Activated CD8-positive, alpha-beta memory T cell treated with anti-CD3 and anti-CD28 coated beads, Interleukin-2, amount 50 U/mL, for 1 hour (primary cell): ENCODE data around the gene TOR4A.

Experiments
- DNase-seq: peaks from one replicate; pipeline ENCODE4 v3.0.0-alpha.2; 2020; ENCODE audit errors: extremely low read depth

The TOR4A gene

DNA sequence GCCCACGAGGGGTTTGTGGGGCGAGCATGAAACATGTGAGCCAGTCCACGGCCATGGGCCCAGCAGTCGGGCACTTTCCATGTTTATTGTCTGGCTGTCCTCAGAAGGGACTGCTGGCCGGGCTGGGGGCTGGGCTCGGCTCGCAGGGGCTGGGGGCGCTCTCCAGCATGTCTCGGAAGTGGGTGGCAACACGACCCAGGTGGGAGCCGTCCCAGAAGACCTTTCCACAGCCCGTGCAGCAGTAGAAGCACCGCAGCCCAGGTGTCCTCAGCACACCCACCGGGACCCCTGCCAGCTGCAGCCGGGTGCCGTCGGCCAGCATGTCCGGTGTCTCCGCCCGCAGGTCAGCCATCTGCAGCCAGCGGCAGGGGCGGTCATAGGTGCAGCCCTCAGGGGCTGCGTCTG is 29.3 kb downstream of the TOR4A start:
- no peak for DNase-seq

DNA sequence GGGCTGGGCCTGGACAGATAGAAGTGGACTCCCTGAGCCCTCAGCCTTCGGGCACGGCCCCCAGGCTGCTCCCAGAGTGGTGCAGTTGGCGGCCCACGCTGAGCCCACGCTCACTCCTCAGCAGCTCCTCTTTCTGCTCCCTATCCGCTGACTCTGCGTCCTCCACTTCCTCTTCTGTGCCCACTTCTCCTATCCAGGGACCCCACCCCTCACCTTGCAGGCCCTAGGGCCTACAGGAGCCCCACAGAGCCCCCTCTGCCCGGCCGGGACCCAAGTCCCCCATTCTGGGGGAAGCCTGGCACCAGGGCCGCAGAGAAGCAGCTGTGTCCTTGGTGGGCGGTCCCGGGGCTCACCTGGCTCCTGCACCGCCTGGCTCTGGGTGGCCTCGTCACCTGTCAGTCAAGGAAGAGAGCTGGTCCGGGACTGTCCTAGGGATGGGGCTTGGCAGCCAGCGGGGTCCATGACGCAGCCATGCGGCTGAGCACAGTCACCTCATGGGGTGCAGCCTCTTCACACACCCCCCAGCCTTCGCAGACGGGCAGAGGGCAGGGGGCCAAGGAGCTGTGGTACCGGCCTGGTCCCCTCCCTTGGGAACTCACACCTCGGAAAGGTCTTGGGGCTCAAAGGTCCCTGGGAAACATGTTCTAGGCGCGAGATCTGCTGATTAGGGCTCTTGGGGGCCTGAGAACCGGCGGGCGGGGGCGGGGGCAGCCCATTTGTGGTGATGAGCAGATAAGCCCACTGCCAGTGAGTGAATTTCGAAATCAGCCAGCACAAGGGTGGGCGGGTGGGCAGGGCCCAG is 29.9 kb downstream of the TOR4A start:
- DNase-seq: no peak

DNA sequence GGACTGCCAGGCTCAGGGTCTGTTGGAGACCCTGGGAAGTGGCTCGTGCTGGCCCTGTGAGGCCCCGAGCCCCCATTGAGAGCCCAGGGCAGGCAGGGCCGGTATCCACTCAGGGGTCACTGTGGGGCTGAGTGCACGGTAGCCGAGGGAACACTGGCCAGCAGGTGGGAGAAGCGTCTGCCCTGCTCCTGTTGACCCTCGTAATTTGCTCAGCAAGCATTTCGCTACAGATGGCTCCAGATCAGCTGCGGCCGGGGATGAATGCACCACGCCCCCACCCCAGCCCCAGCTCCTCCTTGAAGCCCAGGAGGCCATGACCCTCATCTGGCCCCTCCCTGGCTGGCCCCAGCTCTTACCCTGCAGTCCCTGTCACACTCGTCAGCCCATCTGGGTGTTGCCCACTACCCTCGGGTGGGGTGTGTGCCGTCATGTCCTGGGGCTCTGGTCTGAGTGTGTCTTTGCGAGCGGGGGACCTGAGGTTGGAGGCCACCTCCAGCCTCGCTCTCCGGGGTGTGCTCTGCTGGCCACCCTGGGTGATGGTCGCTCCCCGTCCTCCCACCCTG is 30.6 kb downstream of the TOR4A start:
- no peak for DNase-seq

DNA sequence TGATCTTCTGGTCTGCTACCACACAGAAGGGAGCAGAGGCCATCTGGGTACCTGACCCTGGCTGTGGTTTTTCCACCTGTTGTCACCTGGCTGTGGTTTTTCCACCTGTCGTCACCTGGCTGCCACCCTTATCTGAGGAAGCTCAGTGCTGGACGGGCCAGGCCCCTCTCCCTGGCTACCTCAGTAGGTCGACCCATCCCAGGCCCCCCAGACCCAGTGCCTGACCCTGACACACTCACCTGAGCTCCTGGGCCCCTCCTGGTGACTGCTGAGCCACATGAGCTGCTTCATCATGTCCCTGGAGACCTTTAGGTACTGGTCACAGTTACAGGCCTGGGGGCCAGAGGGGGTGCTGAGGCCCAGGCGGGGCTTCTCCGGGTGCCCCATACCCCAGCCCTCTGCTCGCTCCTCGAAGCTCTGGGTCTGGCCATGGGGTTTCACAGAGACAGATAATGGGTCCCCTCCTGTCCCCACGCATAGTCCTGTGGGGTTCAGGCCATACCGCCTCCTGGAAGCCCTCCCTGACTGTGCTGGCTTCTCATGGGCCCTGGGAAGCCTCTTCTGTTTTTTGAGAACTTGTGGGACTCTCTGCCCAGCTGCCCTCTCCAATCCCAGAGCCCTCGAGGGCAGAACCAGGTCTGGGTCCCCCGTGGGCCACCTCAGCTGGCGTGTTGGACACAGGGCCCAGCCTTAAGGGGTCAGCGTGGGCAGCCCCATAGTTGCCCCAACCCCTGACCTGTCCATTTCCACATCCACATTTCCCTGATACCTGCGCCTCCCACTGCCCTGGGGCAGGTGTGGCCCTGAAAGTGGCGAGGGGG is 32.1 kb downstream of the TOR4A start:
- DNase-seq: no peak

DNA sequence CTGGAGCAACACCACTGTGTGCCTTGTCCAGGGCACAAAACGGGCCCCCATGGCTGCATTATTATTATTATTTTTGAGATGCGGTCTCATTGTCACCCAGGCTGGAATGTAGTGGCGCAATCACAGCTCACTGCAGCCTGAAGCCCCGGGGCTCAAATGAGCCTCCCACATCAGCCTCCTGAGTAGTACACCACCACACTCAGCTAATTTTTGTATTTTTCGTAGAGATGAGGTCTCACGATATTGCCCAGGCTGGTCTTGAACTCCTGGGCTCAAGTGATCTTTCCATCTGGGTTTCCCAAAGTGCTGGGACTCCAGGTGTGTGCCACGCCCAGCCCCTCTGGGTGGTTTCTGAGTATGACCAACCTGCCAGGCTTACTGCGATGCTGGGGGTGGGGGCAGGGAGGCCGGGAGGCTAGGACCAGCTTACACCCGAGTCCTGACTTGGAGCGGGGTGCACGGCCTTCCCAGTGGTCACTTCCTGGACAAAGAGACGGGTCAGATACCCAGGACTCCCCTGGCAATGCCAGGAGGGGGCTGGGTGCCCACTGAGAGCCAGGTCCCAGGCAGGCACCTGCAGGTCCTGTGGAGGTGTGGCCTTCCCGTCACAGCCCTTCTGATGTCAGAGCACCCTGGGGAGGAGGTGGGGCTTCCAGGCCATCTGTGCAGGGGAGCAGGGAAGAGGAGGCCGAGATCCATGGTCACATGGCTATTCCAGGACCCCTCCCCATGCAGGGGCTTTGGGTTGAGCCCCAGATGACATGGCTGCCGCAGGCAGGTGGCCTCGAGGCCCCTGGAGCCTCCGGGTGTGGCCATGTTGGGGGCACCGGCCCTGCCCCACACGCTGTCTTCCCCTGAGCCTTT is 32.9 kb downstream of the TOR4A start:
- no peak for DNase-seq

DNA sequence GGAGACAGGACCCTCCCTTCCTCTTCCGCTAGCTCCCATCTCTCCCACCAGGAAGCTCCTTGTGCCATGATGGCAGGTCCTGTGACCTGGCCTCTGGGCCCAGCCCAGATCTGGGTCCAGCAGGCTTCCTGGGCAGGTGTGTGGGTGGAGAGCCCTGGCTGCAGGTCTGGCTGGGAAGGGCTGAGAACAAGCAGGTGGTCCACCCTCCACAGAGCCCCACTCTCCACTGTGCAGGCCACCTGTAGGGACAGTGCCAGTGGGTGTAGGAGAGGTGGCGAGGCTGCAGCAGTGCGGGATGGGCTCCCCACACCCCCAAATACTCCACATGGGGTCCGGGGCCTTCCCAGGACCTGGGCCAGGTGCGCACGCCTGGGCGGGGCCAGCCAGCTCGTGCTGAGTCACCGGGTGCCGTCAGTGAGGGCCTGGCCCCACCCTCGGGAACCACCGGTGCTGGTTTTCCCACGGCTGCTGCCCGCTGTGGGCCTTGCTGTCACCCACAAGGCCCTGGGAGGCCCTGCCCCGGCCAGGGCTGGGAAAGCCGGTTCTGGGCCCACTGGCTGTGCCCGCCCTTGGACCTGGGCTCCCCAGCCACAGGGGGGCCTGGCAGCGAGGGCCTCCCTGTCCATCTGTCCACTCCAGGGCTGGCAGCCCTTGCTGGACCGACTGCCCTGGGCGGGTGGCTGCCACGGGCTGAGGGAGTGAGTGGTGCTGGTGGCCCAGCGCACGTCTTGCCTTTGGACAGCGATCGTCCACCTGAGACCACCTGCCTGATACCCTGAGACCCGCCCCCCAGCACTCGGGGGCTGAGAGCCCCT is 33.9 kb downstream of the TOR4A start:
- DNase-seq: no peak

DNA sequence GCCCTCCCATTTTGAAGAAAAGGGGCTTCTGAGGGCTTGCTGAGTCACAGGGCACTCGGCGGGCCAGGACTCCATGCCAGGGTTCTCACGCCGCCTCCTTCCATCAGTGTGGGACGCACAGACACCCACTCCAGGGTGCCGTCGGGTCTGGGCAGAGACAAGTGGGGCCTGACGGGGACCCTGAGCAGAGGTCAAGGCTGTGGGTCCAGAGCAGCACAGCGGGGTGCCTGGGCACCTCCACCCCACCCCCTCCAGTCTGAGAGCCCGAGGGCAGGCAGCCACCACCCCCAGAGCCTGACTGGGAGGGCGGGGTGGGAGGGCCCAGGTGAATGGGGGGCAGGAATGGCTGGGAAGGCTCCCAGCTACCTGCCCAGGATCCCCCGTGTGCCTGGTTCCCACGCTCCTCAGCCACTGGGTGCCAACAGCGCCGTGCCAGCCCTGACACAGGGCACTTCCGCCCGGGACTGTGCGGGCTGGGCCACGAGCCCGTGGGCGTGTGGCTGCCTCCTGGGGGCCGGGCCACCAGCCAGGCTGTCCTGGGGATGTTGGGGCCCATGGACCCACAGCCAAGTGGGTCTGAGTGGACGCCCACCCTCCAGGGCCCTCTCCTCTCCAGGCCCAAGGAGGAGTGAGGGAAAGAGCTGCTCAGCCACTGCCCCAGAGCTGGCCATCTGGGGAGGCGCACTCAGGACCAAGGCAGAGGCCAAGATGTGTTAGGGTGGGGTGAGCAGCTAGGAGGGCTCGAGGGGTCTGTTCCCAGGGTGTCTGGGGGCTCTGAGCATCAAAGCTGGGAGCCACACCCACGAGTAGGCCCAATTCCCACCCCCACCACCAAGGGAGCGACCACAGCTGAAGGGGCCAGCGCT is 34.7 kb downstream of the TOR4A start:
- no peak for DNase-seq

DNA sequence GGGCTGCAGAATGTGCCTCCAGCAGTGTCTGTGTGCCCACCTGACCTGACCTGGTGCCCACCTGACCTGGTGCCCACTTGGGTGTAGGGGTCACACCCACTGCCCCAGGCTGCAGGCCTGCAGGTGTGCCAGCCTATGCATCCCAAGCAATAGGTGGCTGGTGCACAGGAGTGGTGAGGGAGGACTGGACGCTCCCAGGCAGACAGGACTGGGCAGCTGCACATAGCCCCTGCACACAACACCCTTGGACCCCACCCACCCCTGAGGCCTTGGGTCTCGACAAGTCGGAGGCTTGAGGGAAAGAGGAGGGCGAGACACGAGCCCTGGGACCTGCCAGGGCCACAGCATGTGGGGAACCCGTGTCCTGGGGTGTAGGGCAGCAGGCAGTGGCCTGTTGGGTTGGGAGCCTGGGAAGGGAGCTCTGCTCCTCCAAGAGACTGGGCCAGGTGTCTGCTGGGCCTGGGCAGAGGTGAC is 35.4 kb downstream of the TOR4A start:
- DNase-seq: no peak

DNA sequence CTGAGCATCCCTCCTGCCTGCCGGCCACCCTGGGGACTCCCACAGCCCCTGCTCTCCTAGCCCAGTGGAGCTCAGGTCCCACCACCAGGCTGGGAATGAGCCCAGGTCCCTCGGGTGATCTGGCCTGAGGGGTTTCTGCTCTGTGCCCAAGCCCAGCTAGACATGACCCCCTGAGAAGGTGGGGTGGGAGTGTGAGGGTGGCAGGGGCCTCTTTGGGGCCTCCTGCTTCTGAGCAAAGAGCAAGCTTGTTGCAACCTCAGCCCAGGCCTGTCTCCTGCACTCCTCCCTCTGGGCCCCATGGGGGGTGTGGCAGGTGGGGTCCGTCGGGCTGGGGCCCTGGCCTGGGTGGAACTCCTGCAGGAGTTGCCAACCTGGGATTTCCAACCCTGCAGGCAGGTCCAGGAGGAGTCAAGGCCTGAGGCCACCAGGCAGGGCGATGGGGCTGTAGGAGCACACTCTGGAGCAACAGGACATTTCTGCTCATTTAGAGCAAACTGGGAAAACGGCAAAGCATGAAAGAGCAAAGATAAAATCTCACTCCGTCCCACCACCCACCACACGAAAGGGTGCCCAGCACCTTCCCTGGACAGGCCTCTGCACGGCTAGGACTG is 35.9 kb downstream of the TOR4A start:
- DNase-seq: no peak

DNA sequence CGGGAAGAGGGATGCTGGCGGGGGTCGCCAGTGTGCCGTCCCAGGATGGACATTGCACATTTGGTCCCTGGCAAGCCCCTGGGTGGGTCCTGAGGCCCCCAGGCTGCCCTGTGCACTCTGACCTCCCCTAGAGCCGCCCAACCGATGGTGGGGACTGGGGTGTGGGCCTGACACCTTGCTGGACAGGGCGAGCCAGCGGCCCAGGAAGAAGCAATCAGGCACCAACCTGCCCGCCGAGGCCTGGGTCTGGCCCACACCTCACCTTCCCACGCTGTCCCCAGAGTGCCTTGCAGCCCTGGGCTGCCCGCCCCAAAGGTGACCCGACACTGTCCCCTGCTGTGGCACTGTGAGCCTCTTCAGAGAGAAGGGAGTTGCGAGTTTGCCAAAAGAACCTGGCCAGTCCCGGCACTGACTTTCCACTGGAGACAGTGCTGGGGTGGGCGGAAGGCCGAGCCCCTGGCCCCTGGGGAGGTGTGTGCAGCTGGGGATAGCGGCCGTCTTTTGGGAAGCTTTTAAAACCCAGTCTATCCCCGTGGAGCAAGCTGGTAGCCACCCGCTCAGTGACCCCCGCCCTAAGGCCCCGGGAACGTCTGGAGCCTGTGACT is 36.5 kb downstream of the TOR4A start:
- DNase-seq: no peak

DNA sequence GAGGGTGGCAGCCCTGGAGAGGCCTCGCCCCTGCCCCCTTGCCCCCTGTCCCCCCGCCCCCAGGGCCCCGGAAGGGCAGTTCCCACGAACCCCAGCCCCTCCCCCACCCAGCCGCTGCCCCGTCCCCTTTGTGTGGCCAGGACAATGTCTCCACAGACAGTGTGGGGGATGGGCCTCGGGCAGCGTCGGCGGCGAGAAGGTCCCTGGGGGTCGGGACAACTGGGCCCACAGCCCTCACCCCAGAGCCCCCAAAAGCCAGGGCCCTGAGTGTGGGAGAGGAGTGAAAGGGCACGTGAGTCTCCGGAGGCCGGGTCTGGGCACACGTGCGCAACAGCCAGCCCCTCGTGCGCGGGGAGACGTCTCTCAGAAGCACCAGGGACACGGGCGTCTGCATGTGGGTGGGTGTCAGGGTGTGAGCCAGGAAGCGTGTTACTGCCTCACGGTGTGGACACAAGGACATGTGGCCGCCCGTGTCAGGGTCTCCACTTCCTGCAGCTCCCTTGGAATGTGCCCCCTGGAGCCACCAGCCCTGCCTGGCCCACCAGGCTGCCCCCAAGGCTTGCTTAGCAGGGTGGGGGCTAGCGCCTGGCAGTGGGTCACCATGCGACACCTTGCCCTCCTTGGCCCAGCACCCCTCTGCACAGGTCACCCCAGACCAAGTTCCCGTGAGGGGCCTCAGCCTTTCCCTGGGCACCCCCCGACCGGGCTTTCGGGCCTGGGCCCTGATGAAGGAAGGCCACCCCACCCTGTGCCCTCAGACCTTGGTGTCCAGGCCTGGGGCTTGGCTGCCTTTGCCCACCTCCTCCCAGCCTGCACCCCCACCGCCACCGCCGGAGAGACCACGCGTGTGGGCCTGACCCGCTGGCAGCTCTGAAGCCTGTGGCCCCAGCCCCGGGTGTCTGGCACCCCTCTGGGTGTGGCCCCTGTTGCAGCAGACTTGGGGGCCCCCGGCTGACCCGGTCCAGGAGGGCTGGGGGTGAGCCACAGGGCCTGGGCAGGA is 37.3 kb downstream of the TOR4A start:
- no peak for DNase-seq

DNA sequence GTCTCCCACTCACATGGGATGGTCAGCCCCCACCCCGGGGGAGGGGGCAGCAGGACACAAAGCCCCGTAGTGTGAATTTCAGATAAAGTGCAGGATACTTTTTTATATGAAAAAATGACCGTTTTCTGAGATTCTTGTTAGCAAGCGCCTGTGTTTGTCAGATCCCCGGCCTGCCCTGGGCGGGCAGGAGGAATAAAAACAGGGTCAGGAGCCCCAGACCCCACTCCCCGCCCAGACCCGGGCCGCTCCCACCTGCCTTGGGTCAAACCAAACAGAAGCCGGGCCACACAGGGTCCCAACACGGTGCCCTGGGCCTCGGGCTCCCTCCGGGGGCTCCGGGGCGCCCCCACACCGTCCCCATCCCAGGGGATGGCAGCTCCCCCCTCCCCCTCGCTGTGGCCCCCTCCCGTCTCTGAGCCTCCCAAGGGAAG is 38.1 kb downstream of the TOR4A start:
- DNase-seq: no peak

DNA sequence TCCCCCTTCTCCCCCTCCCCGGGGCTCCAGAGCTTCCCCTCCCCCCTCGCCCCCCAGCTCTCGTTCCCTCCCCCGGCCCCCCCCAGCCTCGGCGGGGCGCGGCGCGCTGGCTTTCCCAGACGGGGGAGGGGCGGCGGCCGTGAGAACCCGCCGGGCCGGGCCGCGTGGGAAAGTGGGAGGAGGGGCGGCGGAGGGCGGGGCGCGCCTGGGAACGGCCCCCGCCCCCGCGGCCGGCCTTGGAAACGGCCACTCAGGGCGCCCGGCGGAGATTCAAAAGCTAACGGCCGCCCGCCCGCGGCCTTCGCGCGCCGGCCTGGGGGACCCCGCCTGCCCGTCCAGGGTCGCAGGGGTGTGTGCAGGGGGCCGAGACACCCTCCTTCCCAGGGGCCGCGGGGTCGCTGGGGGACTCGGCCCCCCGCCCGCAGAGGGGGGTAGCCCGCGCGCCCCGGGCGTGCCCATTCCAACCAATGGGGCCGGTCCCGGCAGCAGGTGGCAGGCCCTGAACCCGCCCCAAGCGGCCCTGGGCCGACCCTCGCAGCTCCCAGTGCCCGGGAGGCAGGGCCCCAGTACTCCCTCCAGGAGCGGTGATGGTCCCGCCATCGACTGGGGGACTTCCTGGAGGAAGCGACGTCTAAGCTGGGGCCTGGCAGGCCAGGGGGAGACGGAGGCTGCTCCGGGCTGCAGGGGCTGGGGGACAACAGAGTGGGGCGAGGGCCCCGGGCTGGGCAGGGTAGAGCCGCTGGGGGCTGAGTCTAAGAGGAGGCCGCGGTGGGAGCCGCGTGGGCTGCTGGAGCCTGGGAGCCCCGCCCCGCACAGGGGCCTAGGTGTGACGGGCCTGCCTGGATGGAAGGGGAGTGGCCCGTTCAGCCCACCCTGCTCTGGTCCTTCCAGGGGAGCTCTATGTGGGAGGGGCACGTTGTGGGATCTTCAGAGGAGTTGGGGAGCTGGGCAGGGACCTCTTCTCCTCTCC is 38.8 kb downstream of the TOR4A start:
- DNase-seq: no peak

DNA sequence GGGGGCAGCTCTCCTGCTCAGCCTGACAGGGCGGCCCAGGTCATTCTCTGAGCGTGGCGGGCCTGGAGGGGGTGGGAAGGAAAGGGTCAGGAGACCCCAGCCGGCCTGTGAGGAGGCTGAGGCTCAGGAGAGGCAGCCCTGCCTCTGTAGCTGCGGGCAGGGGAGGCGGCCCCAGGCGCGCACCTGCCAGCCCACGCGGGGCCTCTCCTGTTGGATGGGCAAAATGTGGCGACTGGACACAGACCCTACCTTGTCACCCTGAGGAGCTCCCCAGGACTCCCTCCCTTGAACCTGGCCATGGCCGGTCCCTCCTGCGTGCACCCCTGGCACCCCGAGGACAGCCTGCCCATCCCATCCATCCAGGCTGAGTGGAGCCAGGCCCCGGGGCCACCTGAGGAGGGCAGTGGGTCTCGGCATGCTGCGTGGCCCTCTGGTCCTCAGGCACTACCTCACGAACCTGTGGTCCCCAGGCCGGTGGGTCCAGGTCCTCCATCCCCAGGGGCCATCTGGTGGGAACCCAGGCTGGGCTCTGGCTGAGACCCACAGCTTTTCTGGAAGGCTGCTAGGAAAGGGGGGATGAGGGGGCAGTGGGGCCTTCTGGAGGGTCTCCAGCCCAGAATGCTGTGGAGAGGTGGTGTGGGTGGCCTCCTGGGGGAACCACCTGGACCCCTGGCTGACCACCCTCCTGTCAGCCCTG is 39.6 kb downstream of the TOR4A start:
- DNase-seq: no peak

DNA sequence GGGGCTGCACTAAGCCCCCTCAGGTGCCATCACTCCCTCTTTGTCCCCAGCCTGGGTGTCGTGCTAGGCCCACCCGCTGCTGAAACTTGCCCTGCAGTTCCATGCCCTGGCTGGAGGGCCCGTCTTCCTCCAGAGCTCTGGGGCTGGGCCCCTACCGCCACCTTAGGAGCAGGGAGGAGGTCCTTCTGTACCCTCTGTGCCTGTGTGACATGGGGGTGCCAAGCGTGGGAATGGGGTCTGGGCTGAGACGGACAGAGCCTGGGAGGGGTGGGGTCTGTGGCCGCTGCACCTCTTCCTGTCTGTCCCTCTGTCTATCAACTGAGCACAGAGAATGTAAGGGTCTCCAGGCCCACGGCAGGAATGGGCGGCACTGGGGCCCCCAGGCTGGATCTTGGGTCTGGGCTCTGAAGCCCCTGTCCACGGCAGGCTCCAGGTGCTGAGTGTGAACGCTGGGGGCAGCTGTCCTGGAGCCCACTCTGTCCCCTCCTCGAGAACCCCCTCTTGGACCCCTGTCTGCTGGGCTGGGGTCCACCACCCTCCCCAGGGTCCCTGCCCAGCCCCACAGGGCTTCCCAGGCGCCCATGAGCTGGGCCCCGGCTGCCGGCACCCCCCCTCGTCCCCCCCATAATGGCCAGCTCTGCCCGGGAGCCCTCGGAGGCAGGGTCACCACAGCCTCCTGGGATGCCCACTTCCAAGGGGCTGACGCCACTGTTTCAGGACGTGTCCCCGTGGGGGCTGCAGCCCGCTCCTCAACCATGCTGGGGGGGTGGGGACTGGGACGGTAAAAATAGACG is 40.4 kb downstream of the TOR4A start:
- no peak for DNase-seq
